ENCODE measurements around the gene YES1. TPM values are rescaled to one million over a fixed set of nuclear protein-coding genes. Genes with fewer than 3 reads are reported as not detected.
A peak's percentile ranks its signal among the peaks of the same experiment; 100 is the strongest.

YES1 gene
- total and polyA plus RNA-seq, 2 of the 8 experiments (the other 6 are each of a cell fraction or from before 2014, with no cell fraction given), result 14.8 to 94.3 TPM

DNA sequence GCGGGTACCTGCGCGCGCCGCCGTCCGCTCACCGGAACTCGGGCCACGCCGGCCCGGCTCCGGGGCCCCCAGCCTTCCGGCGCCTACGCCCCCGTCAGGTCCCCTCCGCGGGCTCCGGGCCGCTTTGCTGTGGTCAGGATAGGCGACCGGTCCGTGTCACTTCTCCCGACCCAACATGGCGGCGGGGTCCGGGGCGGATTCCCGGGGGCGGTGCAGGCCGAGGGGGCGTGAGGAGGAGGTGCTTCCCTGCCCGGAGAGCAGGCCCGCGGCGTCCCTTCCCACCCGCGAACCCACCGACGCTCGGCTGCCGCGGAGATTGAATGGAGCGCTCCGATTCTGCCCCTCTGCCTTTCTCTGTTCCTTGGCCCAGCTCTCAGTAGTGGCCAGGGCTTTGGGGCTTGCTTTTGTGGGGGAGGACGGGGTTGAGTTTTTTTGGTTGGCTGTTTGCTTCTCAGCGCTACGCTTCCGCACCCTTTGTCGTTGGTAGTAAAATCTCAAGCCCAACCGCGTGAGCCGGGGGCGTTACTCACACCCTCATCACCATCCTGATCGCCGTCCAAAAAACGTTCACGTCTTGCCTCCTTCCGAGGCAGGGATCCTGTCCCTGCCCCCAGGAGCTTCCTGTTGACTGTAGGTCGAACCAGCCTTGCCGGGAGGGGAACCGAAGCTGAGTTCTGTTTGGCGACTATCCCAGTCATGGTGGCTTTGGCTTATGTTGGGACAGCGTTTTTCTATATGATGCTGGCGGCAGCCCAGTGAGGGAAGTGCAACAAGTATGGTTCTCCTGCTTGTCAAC, 532 bp upstream of the YES1 start (continued):
- peak; percentile 32 for TF ChIP-seq KDM4A (IDR thresholded peaks at IDR 0.05; ENCODE audit: low read depth, low read length, severe bottlenecking)
- TF ChIP-seq BCL11A (IDR thresholded peaks at IDR 0.05; ENCODE audit: low read depth in 2 of 2, low read length in 2 of 2), result no peak
- TF ChIP-seq SP1 (IDR thresholded peaks at IDR 0.05; ENCODE audit: low read depth, low read length), result no peak
- TF ChIP-seq, protein P1, sequence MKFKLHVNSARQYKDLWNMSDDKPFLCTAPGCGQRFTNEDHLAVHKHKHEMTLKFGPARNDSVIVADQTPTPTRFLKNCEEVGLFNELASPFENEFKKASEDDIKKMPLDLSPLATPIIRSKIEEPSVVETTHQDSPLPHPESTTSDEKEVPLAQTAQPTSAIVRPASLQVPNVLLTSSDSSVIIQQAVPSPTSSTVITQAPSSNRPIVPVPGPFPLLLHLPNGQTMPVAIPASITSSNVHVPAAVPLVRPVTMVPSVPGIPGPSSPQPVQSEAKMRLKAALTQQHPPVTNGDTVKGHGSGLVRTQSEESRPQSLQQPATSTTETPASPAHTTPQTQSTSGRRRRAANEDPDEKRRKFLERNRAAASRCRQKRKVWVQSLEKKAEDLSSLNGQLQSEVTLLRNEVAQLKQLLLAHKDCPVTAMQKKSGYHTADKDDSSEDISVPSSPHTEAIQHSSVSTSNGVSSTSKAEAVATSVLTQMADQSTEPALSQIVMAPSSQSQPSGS (IDR thresholded peaks at IDR 0.05; ENCODE audit: low read length), result no peak; the same call in 1 of the 2 replicates
- no peak for TF ChIP-seq CTBP2 (IDR thresholded peaks at IDR 0.05; ENCODE audit: borderline replicate concordance, insufficient read depth, insufficient read length, low read length)
- TF ChIP-seq MAFK (IDR thresholded peaks at IDR 0.05; ENCODE audit: low read depth, low read length), result no peak
- peak; percentile 61; the same call in 1 of the 2 replicates for TF ChIP-seq TAF1 (IDR thresholded peaks at IDR 0.05; ENCODE audit: low read depth, low read length)
- TF ChIP-seq GTF2F1 (IDR thresholded peaks at IDR 0.05; ENCODE audit: borderline replicate concordance, low read depth, low read length), result no peak
- no peak for TF ChIP-seq CBX8 (IDR thresholded peaks at IDR 0.05; ENCODE audit: borderline replicate concordance, low read depth, low read length)
- no peak for TF ChIP-seq RAD21 (IDR thresholded peaks at IDR 0.05 in 1 of 2, conservative IDR thresholded peaks at IDR 0.05 in 1 of 2; ENCODE audit: low read depth in 2 of 2, low read length in 2 of 2)
- no peak for TF ChIP-seq HDAC2 (IDR thresholded peaks at IDR 0.05; ENCODE audit: borderline replicate concordance in 1 of 2, low read depth in 2 of 2, low read length in 2 of 2)
- no peak for TF ChIP-seq JUN (IDR thresholded peaks at IDR 0.05; ENCODE audit: low read depth, low read length)
- no peak for TF ChIP-seq FOSL1 (IDR thresholded peaks at IDR 0.05; ENCODE audit: insufficient read depth, low read depth, low read length)
- no peak for TF ChIP-seq ATF3 (IDR thresholded peaks at IDR 0.05; ENCODE audit: insufficient read depth, low read depth, low read length)
- no peak for TF ChIP-seq KDM1A (IDR thresholded peaks at IDR 0.05; ENCODE audit: borderline replicate concordance, low read length)
- no peak for TF ChIP-seq SP2 (IDR thresholded peaks at IDR 0.05; ENCODE audit: low read length)
- no peak for TF ChIP-seq RNF2 (IDR thresholded peaks at IDR 0.05; ENCODE audit: borderline replicate concordance, low read depth, low read length, missing control alignments, poor library complexity, severe bottlenecking)
- TF ChIP-seq JUND (IDR thresholded peaks at IDR 0.05; ENCODE audit: low read length), result no peak
